Neural cell (in vitro differentiated cells): ENCODE results near the gene TMPRSS3. TPM values are rescaled to one million over a fixed set of nuclear protein-coding genes. Genes with fewer than 3 reads are reported as not detected.

Experiments
- H2AFZ ChIP-seq: fragments of 200-600, 300-800 bp; sonication (generic), shearing (Covaris generic); 2 replicates; pipeline ENCODE4 v1.6.0; 2014; ENCODE audit warnings: low read depth, mild to moderate bottlenecking, antibody characterized with exemption, low read length, moderate library complexity
- H3F3A ChIP-seq: fragments of 200-600 bp; shearing (Covaris generic); 2 replicates; pipeline ENCODE4 v1.6.1; 2016; ENCODE audit warnings: mild to moderate bottlenecking, moderate library complexity, mixed read lengths, antibody characterized with exemption, low read length; ENCODE audit not compliant: insufficient read depth, poor library complexity, severe bottlenecking
- H3K27ac ChIP-seq: fragments of 200-600, 300-800 bp; sonication (generic), shearing (Covaris generic); 2 replicates; pipeline ENCODE4 v1.5.1; 2014; ENCODE audit warnings: mild to moderate bottlenecking, low read length, moderate library complexity
- H3K27me3 ChIP-seq: fragments of 300-800, 200-600 bp; sonication (generic), shearing (Covaris generic); 2 replicates; pipeline ENCODE4 v1.6.0; 2014; ENCODE audit warnings: mild to moderate bottlenecking, low read depth, low read length, moderate library complexity; ENCODE audit not compliant: insufficient read depth
- H3K36me3 ChIP-seq: fragments of 300-800, 200-600 bp; sonication (generic), shearing (Covaris generic); 2 replicates; pipeline ENCODE4 v1.5.1; 2014; ENCODE audit warnings: mild to moderate bottlenecking, antibody characterized with exemption, low read length, moderate library complexity; ENCODE audit not compliant: insufficient read depth
- H3K4me2 ChIP-seq: fragments of 300-800, 200-600 bp; sonication (generic), shearing (Covaris generic); 2 replicates; pipeline ENCODE4 v1.6.0; 2014; ENCODE audit warnings: mild to moderate bottlenecking, low read length
- H3K4me3 ChIP-seq: fragments of 300-800, 200-600 bp; sonication (generic), shearing (Covaris generic); 2 replicates; pipeline ENCODE4 v1.5.1; 2014; ENCODE audit warnings: mild to moderate bottlenecking, low read length, moderate library complexity
- H3K79me2 ChIP-seq: fragments of 200-600 bp; shearing (Covaris generic); replicated peaks from 2 replicates; pipeline ENCODE4 v1.6.0; 2014; ENCODE audit warnings: mild to moderate bottlenecking, low read length, moderate library complexity; ENCODE audit not compliant: insufficient read depth
- H3K9ac ChIP-seq: fragments of 300-800, 200-600 bp; sonication (generic), shearing (Covaris generic); 2 replicates; pipeline ENCODE4 v1.6.1; 2016; ENCODE audit warnings: mild to moderate bottlenecking, low read length, mixed read lengths
- H3K9me2 ChIP-seq: fragments of 200-600 bp; shearing (Covaris generic); 2 replicates; pipeline ENCODE4 v1.6.1; 2016; ENCODE audit warnings: mild to moderate bottlenecking, low read length, mixed read lengths; ENCODE audit not compliant: insufficient read depth
- H3K9me3 ChIP-seq: fragments of 200-600, 300-800 bp; sonication (generic), shearing (Covaris generic); 2 replicates; pipeline ENCODE4 v1.6.1; 2016; ENCODE audit warnings: mild to moderate bottlenecking, mixed run types, low read length, moderate library complexity, mixed read lengths
- H4K20me1 ChIP-seq: fragments of 200-600 bp; shearing (Covaris generic); 2 replicates; pipeline ENCODE4 v1.6.1; 2016; ENCODE audit warnings: mild to moderate bottlenecking, mixed run types; ENCODE audit not compliant: insufficient read depth
- CTCF ChIP-seq: fragments of 450-650 bp; IDR thresholded peaks from 2 replicates; pipeline ENCODE4 v1.5.1; 2014; ENCODE audit warnings: antibody characterized with exemption, mild to moderate bottlenecking, moderate library complexity; ENCODE audit not compliant: poor library complexity, severe bottlenecking
- EP300 ChIP-seq: fragments of 450-650 bp; conservative IDR thresholded peaks from 2 replicates; pipeline ENCODE4 v1.6.1; 2014; ENCODE audit warnings: antibody characterized with exemption, mild to moderate bottlenecking, moderate library complexity; ENCODE audit not compliant: poor library complexity, severe bottlenecking
- EZH2 ChIP-seq: fragments of 200-600, 300-800 bp; shearing (Covaris generic), sonication (generic); IDR thresholded peaks from 2 replicates; pipeline ENCODE4 v1.6.1; 2014; ENCODE audit warnings: antibody characterized with exemption, low read length, borderline replicate concordance, mild to moderate bottlenecking; ENCODE audit not compliant: insufficient read depth, poor library complexity, severe bottlenecking
- MXI1 ChIP-seq: fragments of 450-650 bp; conservative IDR thresholded peaks from 2 replicates; pipeline ENCODE4 v1.6.1; 2014; ENCODE audit warnings: antibody characterized with exemption, mild to moderate bottlenecking; ENCODE audit not compliant: poor library complexity, severe bottlenecking
- POLR2AphosphoS5 ChIP-seq: IDR thresholded peaks from 2 replicates; pipeline ENCODE4 v1.6.1; 2012
- RAD21 ChIP-seq: fragments of 450-650 bp; conservative IDR thresholded peaks from 2 replicates; pipeline ENCODE4 v1.6.1; 2014; ENCODE audit warnings: antibody characterized with exemption, mild to moderate bottlenecking, moderate library complexity
- REST ChIP-seq: IDR thresholded peaks from 2 replicates; pipeline ENCODE4 v1.6.1; 2012; ENCODE audit warnings: borderline replicate concordance
- SMC3 ChIP-seq: fragments of 450-650 bp; conservative IDR thresholded peaks from 2 replicates; pipeline ENCODE4 v1.6.1; 2014; ENCODE audit warnings: antibody characterized with exemption, mild to moderate bottlenecking, moderate library complexity; ENCODE audit not compliant: poor library complexity
- TAF1 ChIP-seq: IDR thresholded peaks from 2 replicates; pipeline ENCODE4 v1.6.1; 2012; ENCODE audit warnings: low read depth
- polyA plus RNA-seq: library from polyadenylated mRNA; depleted of rRNA; stranded (reverse); fragments of >200 nt; gene quantifications from 2 replicates; pipeline ENCODE4 v1.2.3, GENCODE V29; 2014

TMPRSS3 gene
- polyA plus RNA-seq, 1 donor from 2014 or later: 0.12 TPM

GRCh38 chr21:42346441-42346840 is 49.4 kb downstream of the TMPRSS3 start:
- no peaks in the 10 kb centered on the region for H3K36me3 ChIP-seq
- no peak overlapping the region for H2AFZ ChIP-seq
- no peak overlapping the region for H3K27ac ChIP-seq
- no peaks in the 10 kb centered on the region for H3K9me3 ChIP-seq
- H3K9ac ChIP-seq: no peak overlapping the region
- H3K79me2 ChIP-seq: no peaks in the 10 kb centered on the region
- H3K4me2 ChIP-seq: no peak overlapping the region
- no peaks in the 10 kb centered on the region for H4K20me1 ChIP-seq
- TF ChIP-seq EZH2 (no peak), POLR2AphosphoS5 (no peak), CTCF (no peak), SMC3 (no peak), TAF1 (no peak), MXI1 (no peak), EP300 (no peak), REST (no peak), RAD21 (no peak)
- no peaks in the 10 kb centered on the region for H3K9me2 ChIP-seq
- H3K27me3 ChIP-seq: no peaks in the 10 kb centered on the region
- no peak overlapping the region for H3K4me3 ChIP-seq
- no peaks in the 10 kb centered on the region for H3F3A ChIP-seq

- H3K36me3 ChIP-seq: no peaks in the 10 kb centered on the region
- no peak for TF ChIP-seq REST
- TF ChIP-seq SMC3: no peak
- TF ChIP-seq EP300: no peak
- TF ChIP-seq MXI1: no peak
- TF ChIP-seq RAD21: no peak
- no peak for TF ChIP-seq CTCF
- no peak for TF ChIP-seq POLR2AphosphoS5
- no peak for TF ChIP-seq TAF1
- TF ChIP-seq EZH2: no peak
- H3K9ac ChIP-seq: no peak overlapping the region
- H2AFZ ChIP-seq: no peak overlapping the region
- no peak overlapping the region for H3K4me2 ChIP-seq
- H3F3A ChIP-seq: no peaks in the 10 kb centered on the region
- H3K79me2 ChIP-seq: no peaks in the 10 kb centered on the region
- no peaks in the 10 kb centered on the region for H3K27me3 ChIP-seq
- H4K20me1 ChIP-seq: no peaks in the 10 kb centered on the region
- no peaks in the 10 kb centered on the region for H3K9me2 ChIP-seq
- H3K27ac ChIP-seq: no peak overlapping the region
- no peaks in the 10 kb centered on the region for H3K9me3 ChIP-seq
- H3K4me3 ChIP-seq: no peak overlapping the region
Measured at GRCh38 chr21:42344631-42345030, 51.2 kb downstream of the TMPRSS3 start.
